ENCODE measurements around the gene CRP. TPM values are rescaled to one million over a fixed set of nuclear protein-coding genes. Genes with fewer than 3 reads are reported as not detected.

The CRP gene
- total and polyA plus RNA-seq, 3 donors from 2014 or later: 0.16 to 0.74 (median 0.37) TPM

GRCh38 chr1:159669338-159669737 lies 45.1 kb downstream of the CRP start:
- TF ChIP-seq POLR2A (IDR thresholded peaks at IDR 0.05): no peak
- TF ChIP-seq, protein P1, sequence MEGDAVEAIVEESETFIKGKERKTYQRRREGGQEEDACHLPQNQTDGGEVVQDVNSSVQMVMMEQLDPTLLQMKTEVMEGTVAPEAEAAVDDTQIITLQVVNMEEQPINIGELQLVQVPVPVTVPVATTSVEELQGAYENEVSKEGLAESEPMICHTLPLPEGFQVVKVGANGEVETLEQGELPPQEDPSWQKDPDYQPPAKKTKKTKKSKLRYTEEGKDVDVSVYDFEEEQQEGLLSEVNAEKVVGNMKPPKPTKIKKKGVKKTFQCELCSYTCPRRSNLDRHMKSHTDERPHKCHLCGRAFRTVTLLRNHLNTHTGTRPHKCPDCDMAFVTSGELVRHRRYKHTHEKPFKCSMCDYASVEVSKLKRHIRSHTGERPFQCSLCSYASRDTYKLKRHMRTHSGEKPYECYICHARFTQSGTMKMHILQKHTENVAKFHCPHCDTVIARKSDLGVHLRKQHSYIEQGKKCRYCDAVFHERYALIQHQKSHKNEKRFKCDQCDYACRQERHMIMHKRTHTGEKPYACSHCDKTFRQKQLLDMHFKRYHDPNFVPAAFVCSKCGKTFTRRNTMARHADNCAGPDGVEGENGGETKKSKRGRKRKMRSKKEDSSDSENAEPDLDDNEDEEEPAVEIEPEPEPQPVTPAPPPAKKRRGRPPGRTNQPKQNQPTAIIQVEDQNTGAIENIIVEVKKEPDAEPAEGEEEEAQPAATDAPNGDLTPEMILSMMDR (IDR thresholded peaks at IDR 0.05): no peak
- Histone ChIP-seq H3K27me3 (no peaks in the 10 kb centered on the region), H3K4me1 (no peaks in the 10 kb centered on the region), H3K9me3 (no peaks in the 10 kb centered on the region), H3K36me3 (ENCODE audit: low read depth, missing control alignments) (no peaks in the 10 kb centered on the region), H3K4me3 (no peak overlapping the region), H3K27ac (no peak overlapping the region)
- DNase-seq: no peak
- WGBS, 2 donors: 68% methylated on average over 1 of the region's 1 CpG
- intact Hi-C loops (cut with DNase I; ENCODE audit: low total_unique reads): no loop called here

- H3K9me3 ChIP-seq: no peaks in the 10 kb centered on the region
- no peaks in the 10 kb centered on the region for H3K27me3 ChIP-seq
- no peak for TF ChIP-seq POLR2A (IDR thresholded peaks at IDR 0.05)
- TF ChIP-seq, protein P1 (IDR thresholded peaks at IDR 0.05): no peak
- H3K27ac ChIP-seq: no peak overlapping the region
- intact Hi-C loops (cut with DNase I; ENCODE audit: low total_unique reads): no loop called here
- DNase-seq: no peak
- no peaks in the 10 kb centered on the region for H3K4me1 ChIP-seq
- no peak overlapping the region for H3K4me3 ChIP-seq
- H3K36me3 ChIP-seq (ENCODE audit: low read depth, missing control alignments): no peaks in the 10 kb centered on the region
- 51 to 69% methylated on average over 3 of the region's 3 CpGs for WGBS, 2 donors
Observed at GRCh38 chr1:159668739-159669138, 45.6 kb downstream of the CRP start.

DNA sequence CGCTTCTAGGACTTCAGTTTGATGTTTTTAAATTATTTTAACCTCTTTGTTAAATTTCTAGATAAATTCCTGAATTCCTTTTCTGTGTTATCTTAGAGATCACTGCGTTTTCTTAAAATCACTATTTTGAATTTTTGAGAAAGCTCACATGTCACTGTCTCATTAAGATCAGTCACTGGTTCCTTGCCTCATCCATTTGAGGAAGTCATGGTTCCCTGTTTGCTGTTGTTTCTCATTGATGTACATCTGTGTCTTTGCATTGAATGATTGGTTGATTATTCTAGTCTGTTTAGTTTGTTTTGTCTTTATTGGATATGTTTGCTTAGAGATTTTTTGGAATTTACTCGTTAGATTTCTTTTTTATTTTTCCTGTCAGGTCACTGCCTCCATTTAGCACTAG lies 50.1 kb downstream of the CRP start:
- Histone ChIP-seq H3K27me3 (no peaks in the 10 kb centered on the region), H3K27ac (no peak overlapping the region), H3K36me3 (ENCODE audit: low read depth, missing control alignments) (no peaks in the 10 kb centered on the region), H3K4me3 (no peak overlapping the region), H3K4me1 (no peaks in the 10 kb centered on the region), H3K9me3 (no peaks in the 10 kb centered on the region)
- TF ChIP-seq, protein P1 (IDR thresholded peaks at IDR 0.05): no peak
- TF ChIP-seq POLR2A (IDR thresholded peaks at IDR 0.05): no peak
- 87 to 92% methylated on average over 3 of the region's 3 CpGs for WGBS, 2 donors
- intact Hi-C loops (cut with DNase I; ENCODE audit: low total_unique reads): no loop called here
- DNase-seq: no peak

- 74 to 81% methylated on average over 2 of the region's 2 CpGs for WGBS, 2 donors
- DNase-seq: no peak
- TF ChIP-seq, protein P1 (IDR thresholded peaks at IDR 0.05): no peak
- no peak for TF ChIP-seq POLR2A (IDR thresholded peaks at IDR 0.05)
- Histone ChIP-seq H3K4me1 (no peaks in the 10 kb centered on the region), H3K9me3 (no peaks in the 10 kb centered on the region), H3K36me3 (ENCODE audit: low read depth, missing control alignments) (no peaks in the 10 kb centered on the region), H3K27me3 (no peaks in the 10 kb centered on the region), H3K4me3 (no peak overlapping the region), H3K27ac (no peak overlapping the region)
- intact Hi-C loops (cut with DNase I; ENCODE audit: low total_unique reads): no loop called here
Observed at GRCh38 chr1:159663552-159663951, 50.8 kb downstream of the CRP start.

Other genes with a start within 250 kb of the CRP start
- not detected for gene OR10J5, start 178.6 kb downstream of the CRP start, total RNA-seq
- gene OR10J5, start 178.6 kb downstream of the CRP start, polyA plus RNA-seq (ENCODE audit: insufficient read depth, low read depth, low replicate concordance): not detected
- gene APCS, start 126.8 kb downstream of the CRP start, total RNA-seq: not detected
- not detected for gene APCS, start 126.8 kb downstream of the CRP start, polyA plus RNA-seq (ENCODE audit: insufficient read depth, low read depth, low replicate concordance)
- gene DUSP23, start 66.4 kb upstream of the CRP start, total RNA-seq: 10 to 100 TPM; 38.3 to 51.0 TPM
- gene DUSP23, start 66.4 kb upstream of the CRP start, polyA plus RNA-seq (ENCODE audit: insufficient read depth, low read depth, low replicate concordance): 26.2 TPM
- under 1 TPM in 1 of 2 donors, not detected in 1; 0.56 TPM for gene FCRL6, start 87.8 kb upstream of the CRP start, total RNA-seq
- 1.3 TPM for gene FCRL6, start 87.8 kb upstream of the CRP start, polyA plus RNA-seq (ENCODE audit: insufficient read depth, low read depth, low replicate concordance)
- gene SLAMF8, start 112.3 kb upstream of the CRP start, total RNA-seq: under 1 TPM; 0.47 to 0.74 TPM
- 5.3 TPM for gene SLAMF8, start 112.3 kb upstream of the CRP start, polyA plus RNA-seq (ENCODE audit: insufficient read depth, low read depth, low replicate concordance)
- gene VSIG8, start 148.1 kb upstream of the CRP start, total RNA-seq: under 1 TPM; 0.43 to 0.55 TPM
- not detected for gene VSIG8, start 148.1 kb upstream of the CRP start, polyA plus RNA-seq (ENCODE audit: insufficient read depth, low read depth, low replicate concordance)
- 10 to 100 TPM; 13.0 to 30.4 TPM for gene CFAP45, start 185.6 kb upstream of the CRP start, total RNA-seq
- gene CFAP45, start 185.6 kb upstream of the CRP start, polyA plus RNA-seq (ENCODE audit: insufficient read depth, low read depth, low replicate concordance): 59.6 TPM
- 100 to 1,000 TPM; 204 to 389 TPM for gene TAGLN2, start 210.9 kb upstream of the CRP start, total RNA-seq
- gene TAGLN2, start 210.9 kb upstream of the CRP start, polyA plus RNA-seq (ENCODE audit: insufficient read depth, low read depth, low replicate concordance): 305 TPM
- gene IGSF9, start 231.0 kb upstream of the CRP start, total RNA-seq: 10 to 100 TPM in 1 of 2 donors, 1 to 10 TPM in 1; 4.8 to 10.2 TPM
- gene IGSF9, start 231.0 kb upstream of the CRP start, polyA plus RNA-seq (ENCODE audit: insufficient read depth, low read depth, low replicate concordance): 7.9 TPM
- 1 to 10 TPM in 1 of 2 donors, not detected in 1; 2.0 TPM for gene SLAMF9, start 239.6 kb upstream of the CRP start, total RNA-seq
- gene SLAMF9, start 239.6 kb upstream of the CRP start, polyA plus RNA-seq (ENCODE audit: insufficient read depth, low read depth, low replicate concordance): 0.74 TPM

Measured in testis (tissue), 3 donors.